HEK293 (cell line): ENCODE results near the gene STRBP.

Experiments used
- CTCF ChIA-PET: fragments of 350-600 bp; formaldehyde crosslinking; extraction: SDS; loops from one replicate; lab custom pipeline; 2021; ENCODE audit warnings: antibody characterized with exemption; lab: Yijun Ruan, JAX
- POLR2A ChIA-PET: fragments of 300-600 bp; formaldehyde crosslinking; extraction: SDS; loops from one replicate; lab custom pipeline; 2020; ENCODE audit warnings: antibody characterized with exemption, inconsistent platforms; lab: Yijun Ruan, JAX
- H3K27ac ChIP-seq: fragments of 200-500 bp; sonication (Bioruptor generic); 2 replicates; pipeline ENCODE4 v1.5.1; 2014; ENCODE audit warnings: low read depth, low read length, control low read depth, inconsistent platforms; ENCODE audit errors: extremely low read depth
- H3K36me3 ChIP-seq, 2 experiments: fragments of 200-500 bp in 1 of 2; sonication (Bioruptor generic) in 1 of 2; 1 replicate in 1 of 2; 2 replicates in 1 of 2; pipeline ENCODE4 v1.5.1; 2014 to 2017; ENCODE audit warnings: inconsistent platforms in 2 of 2, low read length in 2 of 2; ENCODE audit not compliant: control insufficient read depth in 2 of 2, insufficient read depth in 1 of 2
- H3K4me1 ChIP-seq: fragments of 200-500 bp; sonication (Bioruptor generic); 2 replicates; pipeline ENCODE4 v1.5.1; 2014; ENCODE audit warnings: mild to moderate bottlenecking, low read length, inconsistent platforms; ENCODE audit not compliant: control insufficient read depth, insufficient read depth
- H3K4me3 ChIP-seq: 2 replicates; pipeline ENCODE4 v1.5.1; 2011; ENCODE audit warnings: low read depth, mild to moderate bottlenecking, control low read depth, low read length, moderate library complexity
- H3K9me3 ChIP-seq: fragments of 200-500 bp; sonication (Bioruptor generic); 2 replicates; pipeline ENCODE4 v1.5.1; 2014; ENCODE audit warnings: low read depth, low read length, inconsistent platforms; ENCODE audit not compliant: control insufficient read depth, insufficient read depth
- BCL11B ChIP-seq: fragments of 450-650 bp; formaldehyde crosslinking; IDR thresholded peaks from 2 replicates; pipeline ENCODE4 v1.5.1; 2016; ENCODE audit warnings: low read depth, missing biosample characterization, missing genetic modification characterization
- FEZF1 ChIP-seq: fragments of 450-650 bp; formaldehyde crosslinking; IDR thresholded peaks from 2 replicates; pipeline ENCODE4 v1.5.1; 2016; ENCODE audit warnings: missing biosample characterization, missing genetic modification characterization
- GLI2 ChIP-seq: fragments of 450-650 bp; formaldehyde crosslinking; IDR thresholded peaks from 2 replicates; pipeline ENCODE4; 2017; ENCODE audit warnings: missing biosample characterization, missing genetic modification characterization, low read depth, borderline replicate concordance
- GLI4 ChIP-seq: fragments of 450-650 bp; formaldehyde crosslinking; IDR thresholded peaks from 2 replicates; pipeline ENCODE4 v1.5.1; 2016; ENCODE audit warnings: missing biosample characterization, missing genetic modification characterization
- HOXD13 ChIP-seq: sonication (generic); formaldehyde crosslinking; IDR thresholded peaks from 2 replicates; pipeline ENCODE4 v1.8.0; 2022; ENCODE audit warnings: missing genetic modification reagents, borderline replicate concordance
- OSR2 ChIP-seq: fragments of 450-650 bp; formaldehyde crosslinking; IDR thresholded peaks from 2 replicates; pipeline ENCODE4 v1.5.1; 2016; ENCODE audit warnings: missing biosample characterization, missing genetic modification characterization
- SCRT1 ChIP-seq: fragments of 450-650 bp; formaldehyde crosslinking; IDR thresholded peaks from 2 replicates; pipeline ENCODE4 v1.5.1; 2016; ENCODE audit warnings: missing biosample characterization, missing genetic modification characterization, borderline replicate concordance
- TRIM28 ChIP-seq: IDR thresholded peaks from 2 replicates; pipeline ENCODE4 v1.6.1; 2011; ENCODE audit warnings: low read length, control low read depth, borderline replicate concordance
- ZBTB26 ChIP-seq: fragments of 450-650 bp; formaldehyde crosslinking; optimal IDR thresholded peaks from 2 replicates; pipeline ENCODE3; 2016; ENCODE audit warnings: missing biosample characterization, mild to moderate bottlenecking, missing genetic modification characterization
- ZBTB8A ChIP-seq: fragments of 450-650 bp; formaldehyde crosslinking; IDR thresholded peaks from 2 replicates; pipeline ENCODE4 v1.5.1; 2016; ENCODE audit warnings: missing biosample characterization, missing genetic modification characterization
- ZFP3 ChIP-seq: fragments of 450-650 bp; formaldehyde crosslinking; IDR thresholded peaks from 2 replicates; pipeline ENCODE4 v1.5.1; 2016; ENCODE audit warnings: low read depth, missing biosample characterization, missing genetic modification characterization
- ZFP37 ChIP-seq: fragments of 450-650 bp; formaldehyde crosslinking; IDR thresholded peaks from 2 replicates; pipeline ENCODE4 v1.5.1; 2016; ENCODE audit warnings: missing biosample characterization, missing genetic modification characterization
- ZNF132 ChIP-seq: fragments of 450-650 bp; formaldehyde crosslinking; IDR thresholded peaks from 2 replicates; pipeline ENCODE4 v1.5.1; 2017; ENCODE audit warnings: missing biosample characterization, missing genetic modification characterization, borderline replicate concordance
- ZNF157 ChIP-seq: fragments of 450-650 bp; formaldehyde crosslinking; IDR thresholded peaks from 2 replicates; pipeline ENCODE4 v1.5.1; 2016; ENCODE audit warnings: missing biosample characterization, missing genetic modification characterization
- ZNF18 ChIP-seq: fragments of 450-650 bp; formaldehyde crosslinking; IDR thresholded peaks from 2 replicates; pipeline ENCODE4 v1.5.1; 2016; ENCODE audit warnings: missing biosample characterization, missing genetic modification characterization
- ZNF211 ChIP-seq: fragments of 450-650 bp; formaldehyde crosslinking; IDR thresholded peaks from 2 replicates; pipeline ENCODE4 v1.5.1; 2016; ENCODE audit warnings: low read depth, missing biosample characterization, missing genetic modification characterization
- ZNF223 ChIP-seq: fragments of 450-650 bp; formaldehyde crosslinking; IDR thresholded peaks from 2 replicates; pipeline ENCODE4 v1.5.1; 2016; ENCODE audit warnings: missing biosample characterization, missing genetic modification characterization
- ZNF248 ChIP-seq: fragments of 450-650 bp; formaldehyde crosslinking; IDR thresholded peaks from 2 replicates; pipeline ENCODE4 v1.5.1; 2017; ENCODE audit warnings: missing biosample characterization, missing genetic modification characterization
- ZNF292 ChIP-seq: fragments of 450-650 bp; formaldehyde crosslinking; IDR thresholded peaks from 2 replicates; pipeline ENCODE4 v1.5.1; 2016; ENCODE audit warnings: low read depth, missing biosample characterization, missing genetic modification characterization, borderline replicate concordance
- ZNF391 ChIP-seq: fragments of 450-650 bp; formaldehyde crosslinking; IDR thresholded peaks from 2 replicates; pipeline ENCODE4 v1.5.1; 2016; ENCODE audit warnings: low read depth, missing biosample characterization, missing genetic modification characterization, borderline replicate concordance
- ZNF416 ChIP-seq: fragments of 450-650 bp; formaldehyde crosslinking; IDR thresholded peaks from 2 replicates; pipeline ENCODE4 v1.5.1; 2016; ENCODE audit warnings: missing biosample characterization, missing genetic modification characterization
- ZNF48 ChIP-seq: fragments of 450-650 bp; formaldehyde crosslinking; IDR thresholded peaks from 2 replicates; pipeline ENCODE4 v1.5.1; 2016; ENCODE audit warnings: missing biosample characterization, missing genetic modification characterization
- ZNF521 ChIP-seq: fragments of 450-650 bp; formaldehyde crosslinking; IDR thresholded peaks from 2 replicates; pipeline ENCODE4 v1.5.1; 2017; ENCODE audit warnings: missing biosample characterization, mild to moderate bottlenecking, missing genetic modification characterization
- ZNF548 ChIP-seq: fragments of 450-650 bp; formaldehyde crosslinking; IDR thresholded peaks from 2 replicates; pipeline ENCODE4 v1.5.1; 2016; ENCODE audit warnings: missing biosample characterization, missing genetic modification characterization
- ZNF561 ChIP-seq: fragments of 450-650 bp; IDR thresholded peaks from 2 replicates; pipeline ENCODE4 v1.5.1; 2018; ENCODE audit warnings: missing biosample characterization, missing genetic modification characterization, borderline replicate concordance
- ZNF626 ChIP-seq: fragments of 450-650 bp; sonication (Bioruptor Pico); formaldehyde crosslinking; IDR thresholded peaks from 2 replicates; pipeline ENCODE4 v1.5.1; 2018; ENCODE audit warnings: missing biosample characterization, missing genetic modification characterization, inconsistent platforms
- ZNF785 ChIP-seq: fragments of 450-650 bp; formaldehyde crosslinking; IDR thresholded peaks from 2 replicates; pipeline ENCODE4 v1.5.1; 2016; ENCODE audit warnings: missing biosample characterization, missing genetic modification characterization
- ZNF830 ChIP-seq: fragments of 450-650 bp; IDR thresholded peaks from 2 replicates; pipeline ENCODE4 v1.5.0; 2018; ENCODE audit warnings: missing biosample characterization, missing genetic modification characterization, low read depth, mild to moderate bottlenecking, moderate library complexity
- ZNF837 ChIP-seq: fragments of 450-650 bp; formaldehyde crosslinking; IDR thresholded peaks from 2 replicates; pipeline ENCODE4 v1.5.1; 2016; ENCODE audit warnings: missing biosample characterization, missing genetic modification characterization
- ZNF843 ChIP-seq: fragments of 450-650 bp; formaldehyde crosslinking; IDR thresholded peaks from 2 replicates; pipeline ENCODE4 v1.5.1; 2016; ENCODE audit warnings: missing biosample characterization, missing genetic modification characterization
- ZSCAN16 ChIP-seq: fragments of 450-650 bp; formaldehyde crosslinking; IDR thresholded peaks from 2 replicates; pipeline ENCODE4 v1.5.1; 2016; ENCODE audit warnings: missing biosample characterization, missing genetic modification characterization
- TF ChIP-seq, protein P1 (sequence below): fragments of 450-650 bp; formaldehyde crosslinking; IDR thresholded peaks from 2 replicates; pipeline ENCODE4 v1.5.1; 2016; ENCODE audit warnings: missing biosample characterization, missing genetic modification characterization
- TF ChIP-seq, protein P2 (sequence below): fragments of 450-650 bp; formaldehyde crosslinking; IDR thresholded peaks from 2 replicates; pipeline ENCODE4 v1.5.1; 2016; ENCODE audit warnings: missing biosample characterization, missing genetic modification characterization
- TF ChIP-seq, protein P3 (sequence below): fragments of 450-650 bp; formaldehyde crosslinking; IDR thresholded peaks from 2 replicates; pipeline ENCODE4 v1.5.1; 2017; ENCODE audit warnings: missing biosample characterization, missing genetic modification characterization

The STRBP gene

GRCh38 chr9:123260340-123260739, 8.0 kb downstream of the STRBP start:
- no peak overlapping the region for H3K4me3 ChIP-seq
- ChIA-PET CTCF (interaction anchor here (1.4 to 1.7 kb wide), 2 partner anchors 10 to 35 kb away, joined by 3 to 4 read pairs; no protein-coding TSS in a partner anchor), POLR2A (no interaction called here)
- H3K27ac ChIP-seq: no peak overlapping the region
- no peaks in the 10 kb centered on the region for H3K36me3 ChIP-seq
- H3K9me3 ChIP-seq: no peaks in the 10 kb centered on the region
- peaks cover 11% of the 10 kb centered on the region; the same call in 1 of the 2 replicates for H3K4me1 ChIP-seq
- TF ChIP-seq, protein P1, sequence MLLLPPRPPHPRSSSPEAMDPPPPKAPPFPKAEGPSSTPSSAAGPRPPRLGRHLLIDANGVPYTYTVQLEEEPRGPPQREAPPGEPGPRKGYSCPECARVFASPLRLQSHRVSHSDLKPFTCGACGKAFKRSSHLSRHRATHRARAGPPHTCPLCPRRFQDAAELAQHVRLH (tag by site-specific recombination): peak; percentile 87
- no peak for TF ChIP-seq ZNF521 (tag by site-specific recombination)
- TF ChIP-seq TRIM28: 0 out of 2 replicates have a peak, but pooled peaks have one; percentile 13
- 0 out of 2 replicates have a peak, but pooled peaks have one; percentile 38 for TF ChIP-seq GLI2 (tag by site-specific recombination)
- no peak for TF ChIP-seq ZBTB8A
- TF ChIP-seq ZNF785 (tag by site-specific recombination): no peak
- no peak for TF ChIP-seq ZFP37 (tag by site-specific recombination)
- TF ChIP-seq ZNF626 (tag by site-specific recombination): no peak
- no peak for TF ChIP-seq ZNF248 (tag by site-specific recombination)
- 0 out of 2 replicates have a peak, but pooled peaks have one; percentile 10 for TF ChIP-seq SCRT1 (tag by site-specific recombination)
- no peak for TF ChIP-seq ZNF132 (tag by site-specific recombination)
- no peak for TF ChIP-seq ZNF157
- TF ChIP-seq ZBTB26: no peak
- no peak for TF ChIP-seq ZNF211 (tag by site-specific recombination)
- TF ChIP-seq FEZF1 (tag by site-specific recombination): peak; percentile 75
- peak; percentile 63 for TF ChIP-seq ZNF18 (tag by site-specific recombination)
- TF ChIP-seq, protein P2, sequence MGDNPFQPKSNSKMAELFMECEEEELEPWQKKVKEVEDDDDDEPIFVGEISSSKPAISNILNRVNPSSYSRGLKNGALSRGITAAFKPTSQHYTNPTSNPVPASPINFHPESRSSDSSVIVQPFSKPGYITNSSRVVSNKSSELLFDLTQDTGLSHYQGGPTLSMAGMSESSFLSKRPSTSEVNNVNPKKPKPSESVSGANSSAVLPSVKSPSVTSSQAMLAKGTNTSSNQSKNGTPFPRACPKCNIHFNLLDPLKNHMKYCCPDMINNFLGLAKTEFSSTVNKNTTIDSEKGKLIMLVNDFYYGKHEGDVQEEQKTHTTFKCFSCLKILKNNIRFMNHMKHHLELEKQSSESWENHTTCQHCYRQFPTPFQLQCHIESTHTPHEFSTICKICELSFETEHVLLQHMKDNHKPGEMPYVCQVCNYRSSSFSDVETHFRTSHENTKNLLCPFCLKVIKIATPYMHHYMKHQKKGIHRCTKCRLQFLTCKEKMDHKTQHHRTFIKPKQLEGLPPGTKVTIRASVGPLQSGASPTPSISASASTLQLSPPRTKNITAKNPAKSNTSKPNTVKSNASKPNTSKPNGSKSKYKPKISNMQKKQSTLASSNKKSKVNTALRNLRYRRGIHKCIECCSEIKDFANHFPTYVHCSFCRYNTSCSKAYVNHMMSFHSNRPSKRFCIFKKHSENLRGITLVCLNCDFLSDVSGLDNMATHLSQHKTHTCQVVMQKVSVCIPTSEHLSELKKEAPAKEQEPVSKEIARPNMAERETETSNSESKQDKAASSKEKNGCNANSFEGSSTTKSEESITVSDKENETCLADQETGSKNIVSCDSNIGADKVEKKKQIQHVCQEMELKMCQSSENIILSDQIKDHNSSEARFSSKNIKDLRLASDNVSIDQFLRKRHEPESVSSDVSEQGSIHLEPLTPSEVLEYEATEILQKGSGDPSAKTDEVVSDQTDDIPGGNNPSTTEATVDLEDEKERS (tag by site-specific recombination): no peak
- TF ChIP-seq ZNF830: no peak
- no peak for TF ChIP-seq ZNF561 (tag by site-specific recombination)
- no peak for TF ChIP-seq ZSCAN16 (tag by site-specific recombination)
- peak; percentile 92 for TF ChIP-seq ZNF843
- TF ChIP-seq BCL11B: peak; percentile 78; the same call in 1 of the 2 replicates
- TF ChIP-seq HOXD13 (CRISPR knock-in tag): no peak
- TF ChIP-seq ZNF416 (tag by site-specific recombination): no peak
- no peak for TF ChIP-seq GLI4
- no peak for TF ChIP-seq ZFP3 (tag by site-specific recombination)
- TF ChIP-seq, protein P3, sequence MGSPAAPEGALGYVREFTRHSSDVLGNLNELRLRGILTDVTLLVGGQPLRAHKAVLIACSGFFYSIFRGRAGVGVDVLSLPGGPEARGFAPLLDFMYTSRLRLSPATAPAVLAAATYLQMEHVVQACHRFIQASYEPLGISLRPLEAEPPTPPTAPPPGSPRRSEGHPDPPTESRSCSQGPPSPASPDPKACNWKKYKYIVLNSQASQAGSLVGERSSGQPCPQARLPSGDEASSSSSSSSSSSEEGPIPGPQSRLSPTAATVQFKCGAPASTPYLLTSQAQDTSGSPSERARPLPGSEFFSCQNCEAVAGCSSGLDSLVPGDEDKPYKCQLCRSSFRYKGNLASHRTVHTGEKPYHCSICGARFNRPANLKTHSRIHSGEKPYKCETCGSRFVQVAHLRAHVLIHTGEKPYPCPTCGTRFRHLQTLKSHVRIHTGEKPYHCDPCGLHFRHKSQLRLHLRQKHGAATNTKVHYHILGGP (tag by site-specific recombination): no peak
- TF ChIP-seq OSR2: peak; percentile 72
- TF ChIP-seq ZNF223 (tag by site-specific recombination): no peak
- TF ChIP-seq ZNF292: no peak
- TF ChIP-seq ZNF48 (tag by site-specific recombination): no peak
- TF ChIP-seq ZNF837 (tag by site-specific recombination): no peak
- no peak for TF ChIP-seq ZNF548 (tag by site-specific recombination)
- no peak for TF ChIP-seq ZNF391
